ENCODE results near the gene USP1.

Gene USP1

DNA sequence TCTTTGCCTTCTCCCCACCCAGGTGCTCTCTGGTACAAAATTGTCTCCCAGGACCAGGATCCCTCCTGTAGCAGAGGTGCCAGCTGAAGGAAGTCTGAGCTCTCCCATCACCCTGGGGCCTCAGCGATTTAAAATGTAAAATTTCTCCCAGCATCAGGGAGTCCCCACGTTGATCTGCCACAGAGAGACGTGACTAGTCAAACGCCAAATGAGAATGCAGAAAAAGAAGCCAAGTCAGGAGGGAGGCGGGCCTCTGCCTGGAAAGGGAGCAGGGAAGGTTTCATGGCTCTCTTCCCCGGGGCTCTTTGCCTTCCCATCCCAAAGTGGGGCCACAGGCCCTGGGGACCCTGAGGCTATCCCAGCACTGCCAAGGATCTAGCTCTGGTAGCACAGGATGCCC is 40.0 kb upstream of the USP1 start:
- TF ChIP-seq, protein P1, sequence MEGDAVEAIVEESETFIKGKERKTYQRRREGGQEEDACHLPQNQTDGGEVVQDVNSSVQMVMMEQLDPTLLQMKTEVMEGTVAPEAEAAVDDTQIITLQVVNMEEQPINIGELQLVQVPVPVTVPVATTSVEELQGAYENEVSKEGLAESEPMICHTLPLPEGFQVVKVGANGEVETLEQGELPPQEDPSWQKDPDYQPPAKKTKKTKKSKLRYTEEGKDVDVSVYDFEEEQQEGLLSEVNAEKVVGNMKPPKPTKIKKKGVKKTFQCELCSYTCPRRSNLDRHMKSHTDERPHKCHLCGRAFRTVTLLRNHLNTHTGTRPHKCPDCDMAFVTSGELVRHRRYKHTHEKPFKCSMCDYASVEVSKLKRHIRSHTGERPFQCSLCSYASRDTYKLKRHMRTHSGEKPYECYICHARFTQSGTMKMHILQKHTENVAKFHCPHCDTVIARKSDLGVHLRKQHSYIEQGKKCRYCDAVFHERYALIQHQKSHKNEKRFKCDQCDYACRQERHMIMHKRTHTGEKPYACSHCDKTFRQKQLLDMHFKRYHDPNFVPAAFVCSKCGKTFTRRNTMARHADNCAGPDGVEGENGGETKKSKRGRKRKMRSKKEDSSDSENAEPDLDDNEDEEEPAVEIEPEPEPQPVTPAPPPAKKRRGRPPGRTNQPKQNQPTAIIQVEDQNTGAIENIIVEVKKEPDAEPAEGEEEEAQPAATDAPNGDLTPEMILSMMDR (conservative IDR thresholded peaks at IDR 0.05): no peak
- no peak for TF ChIP-seq ZFX (IDR thresholded peaks at IDR 0.05)
- H3K27ac ChIP-seq: no peak overlapping the region

DNA sequence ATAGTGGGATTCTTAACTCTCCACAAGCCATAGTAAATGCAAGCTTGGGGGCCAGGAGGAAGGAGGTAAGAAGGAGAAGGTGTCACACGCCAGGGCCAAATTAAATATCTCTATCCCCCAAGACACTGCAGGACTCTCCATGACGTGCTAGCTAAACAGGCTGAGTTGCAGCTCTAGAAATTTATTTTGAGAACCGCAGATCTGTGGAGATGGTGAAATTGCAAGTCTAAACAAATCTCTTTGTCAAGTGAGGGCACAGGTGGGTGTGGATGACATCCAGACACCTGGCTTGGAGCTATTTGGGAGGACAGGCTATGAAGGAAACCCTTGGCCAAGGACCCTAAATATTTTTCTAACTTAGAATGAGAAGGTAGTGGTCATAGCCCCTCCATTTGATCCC is 39.5 kb upstream of the USP1 start:
- no peak overlapping the region for H3K27ac ChIP-seq
- TF ChIP-seq ZFX (IDR thresholded peaks at IDR 0.05): no peak
- TF ChIP-seq, protein P1 (conservative IDR thresholded peaks at IDR 0.05): no peak

DNA sequence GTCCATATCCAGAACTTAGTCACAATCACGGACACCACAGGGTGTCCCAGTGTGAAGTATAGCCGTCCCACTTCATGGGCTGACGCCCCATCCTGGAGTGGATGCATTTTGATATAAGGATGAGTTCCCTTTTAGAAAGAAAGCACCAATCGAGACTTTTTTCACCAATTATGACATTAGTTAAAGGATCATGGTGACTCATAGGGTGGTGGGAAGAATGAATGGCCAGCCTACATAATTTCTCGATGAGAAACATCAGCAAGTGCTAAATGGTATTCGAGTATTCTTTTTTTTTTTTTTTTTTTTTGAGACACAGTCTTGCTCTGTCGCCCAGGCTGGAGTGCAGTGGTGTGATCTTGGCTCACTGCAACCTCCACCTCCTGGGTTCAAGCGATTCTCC is 38.5 kb upstream of the USP1 start:
- TF ChIP-seq, protein P1 (conservative IDR thresholded peaks at IDR 0.05): no peak
- TF ChIP-seq ZFX (IDR thresholded peaks at IDR 0.05): no peak
- H3K27ac ChIP-seq: no peak overlapping the region

DNA sequence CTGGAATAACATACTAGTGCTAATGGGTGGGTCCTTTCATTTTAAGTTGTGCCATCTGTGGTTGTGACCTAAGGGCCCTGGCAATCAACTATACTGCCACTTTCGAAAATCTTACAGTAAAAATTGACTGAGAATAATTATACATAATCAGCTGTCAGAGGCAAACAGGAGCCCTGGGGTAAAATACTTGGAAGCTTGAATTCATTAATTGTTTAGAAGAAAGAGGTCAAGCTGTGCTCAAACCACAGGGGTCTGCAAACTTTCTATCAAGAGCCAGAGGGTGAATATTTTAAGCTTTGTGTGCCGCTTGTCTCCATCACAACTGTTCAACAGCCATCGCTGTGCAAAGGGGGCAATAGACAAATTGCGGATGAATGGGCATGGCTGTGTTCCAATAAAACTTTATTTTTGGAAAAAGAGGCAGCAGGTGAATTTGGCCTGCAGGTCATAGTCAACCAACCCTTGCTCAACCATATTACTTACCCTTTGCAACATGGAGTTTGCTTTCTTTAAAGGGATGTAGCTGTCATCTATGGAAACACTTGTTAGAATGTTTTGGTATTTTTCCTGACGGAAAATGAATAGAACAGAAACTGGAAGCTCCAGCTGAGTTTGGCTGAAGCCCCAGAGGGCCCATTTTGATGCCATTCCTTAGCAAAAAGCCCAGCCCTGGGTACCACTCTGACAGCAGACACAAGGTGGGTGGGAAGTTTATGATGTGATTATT is 35.7 kb upstream of the USP1 start:
- TF ChIP-seq, protein P1 (conservative IDR thresholded peaks at IDR 0.05): no peak
- TF ChIP-seq ZFX (IDR thresholded peaks at IDR 0.05): no peak
- no peak overlapping the region for H3K27ac ChIP-seq

DNA sequence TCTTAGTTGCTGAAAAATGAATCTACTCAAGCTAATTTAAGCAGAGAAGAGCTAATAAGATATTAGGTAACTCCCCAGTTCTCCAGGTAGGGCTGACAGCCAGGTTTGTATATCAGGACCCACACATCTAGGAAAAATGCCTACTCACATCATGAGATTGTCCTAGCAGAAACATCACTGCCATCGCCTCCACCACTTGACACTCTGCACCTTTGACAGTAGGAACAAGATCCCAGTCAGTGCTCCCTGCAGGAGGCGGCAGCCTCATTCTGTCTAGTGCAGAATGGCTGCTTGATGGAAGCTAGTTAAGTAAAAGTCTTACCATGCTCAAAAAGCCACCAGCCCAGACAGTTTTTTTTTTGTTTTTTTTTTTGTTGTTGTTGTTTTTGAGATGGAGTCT is 31.6 kb upstream of the USP1 start:
- no peak for TF ChIP-seq ZFX (IDR thresholded peaks at IDR 0.05)
- TF ChIP-seq, protein P1 (conservative IDR thresholded peaks at IDR 0.05): no peak
- no peak overlapping the region for H3K27ac ChIP-seq

DNA sequence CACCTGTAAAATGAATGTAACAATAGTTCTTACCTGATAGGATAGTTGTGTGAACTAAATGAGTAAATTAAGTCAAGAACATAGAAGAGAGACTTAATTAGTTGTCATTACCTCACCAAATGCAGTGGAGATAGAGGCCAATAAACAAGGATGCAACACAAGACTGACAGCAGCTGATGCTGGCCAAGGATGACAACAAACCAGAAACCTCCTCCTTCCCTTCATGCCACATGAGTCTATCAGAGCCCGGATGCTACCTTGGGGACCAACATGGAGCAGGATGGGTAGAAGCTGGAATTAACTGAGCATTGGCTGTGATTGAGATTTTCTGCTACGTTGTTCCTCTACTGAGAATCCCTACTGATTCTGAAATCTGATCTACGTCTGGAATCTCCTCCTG is 30.3 kb upstream of the USP1 start:
- H3K27ac ChIP-seq: no peak overlapping the region
- TF ChIP-seq ZFX (IDR thresholded peaks at IDR 0.05): no peak

DNA sequence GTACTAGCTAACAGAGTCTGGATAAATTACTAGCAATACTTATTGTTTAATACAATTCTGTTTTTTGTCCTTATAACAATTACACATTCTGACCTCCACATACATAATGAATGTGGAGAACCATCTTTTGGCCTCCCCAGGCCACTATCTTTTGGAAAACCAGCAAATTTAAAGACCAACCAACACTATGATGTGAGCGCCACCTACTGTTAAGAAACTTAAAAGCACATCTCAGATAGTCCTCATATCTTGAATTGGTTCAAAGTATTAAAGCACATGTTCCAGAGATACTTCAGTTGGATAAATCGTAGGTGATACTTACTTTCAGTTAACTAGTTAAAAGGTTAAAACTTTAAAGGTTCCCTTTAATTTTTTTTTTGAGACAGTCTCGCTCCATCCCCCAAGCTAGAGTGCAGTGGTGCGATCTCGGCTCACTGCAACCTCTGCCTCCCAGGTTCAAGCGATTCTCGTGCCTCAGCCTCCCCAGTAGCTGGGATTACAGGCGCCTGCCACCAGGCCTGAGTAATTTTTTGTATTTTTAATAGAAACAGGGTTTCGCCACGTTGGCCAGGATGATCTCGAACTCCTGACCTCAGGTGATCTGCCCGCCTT is 29.3 kb upstream of the USP1 start:
- TF ChIP-seq, protein P1 (conservative IDR thresholded peaks at IDR 0.05): peak; percentile 88
- TF ChIP-seq ZFX (IDR thresholded peaks at IDR 0.05): no peak
- H3K27ac ChIP-seq: no peak overlapping the region

DNA sequence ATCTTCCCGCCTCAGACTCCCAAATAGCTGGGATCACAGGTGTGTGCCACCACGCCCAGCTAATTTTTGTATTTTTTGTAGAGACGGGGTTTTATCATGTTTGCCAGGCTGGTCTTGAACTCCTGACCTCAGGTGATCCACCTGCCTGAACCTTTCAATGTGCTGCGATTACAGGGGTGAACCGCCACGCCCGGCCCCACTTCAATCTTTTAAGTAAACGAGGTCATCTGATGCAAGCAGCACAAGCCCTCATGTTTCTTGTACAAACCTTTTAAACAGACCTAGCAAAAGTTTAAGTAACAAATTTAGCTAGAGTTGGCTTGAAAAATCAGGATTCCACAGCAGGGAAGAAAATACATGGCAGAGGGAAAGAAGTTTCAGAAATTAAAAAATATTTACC is 21.2 kb upstream of the USP1 start:
- no peak overlapping the region for H3K27ac ChIP-seq
- no peak for TF ChIP-seq ZFX (IDR thresholded peaks at IDR 0.05)
- TF ChIP-seq, protein P1 (conservative IDR thresholded peaks at IDR 0.05): no peak

All from C4-2B (cell line).